RWPE2 (cell line): ENCODE results near the gene NELFB.

ENCODE experiments used
- ATAC-seq: fragments of 200-7000 bp; cut with Tn5 transposase; 3 replicates; pipeline ENCODE4 v1.9.1; 2021; ENCODE audit warnings: low read depth
- DNase-seq: peaks from one replicate; pipeline ENCODE4 v3.0.0-alpha.2; 2020; ENCODE audit warnings: low spot score
- H3K27ac ChIP-seq: fragments of 450-650 bp; 2 replicates; pipeline ENCODE4 v1.5.1; 2017; ENCODE audit warnings: mild to moderate bottlenecking; ENCODE audit not compliant: poor library complexity, severe bottlenecking
- H3K27me3 ChIP-seq: fragments of 250-450 bp; sonication (Bioruptor Pico); 2 replicates; pipeline ENCODE4 v1.5.1; 2021; ENCODE audit warnings: mild to moderate bottlenecking, moderate library complexity; ENCODE audit not compliant: insufficient read depth, poor library complexity, severe bottlenecking
- H3K36me3 ChIP-seq: fragments of 250-450 bp; sonication (Bioruptor Pico); 2 replicates; pipeline ENCODE4 v1.5.1; 2020; ENCODE audit warnings: low read depth, mild to moderate bottlenecking, moderate library complexity
- H3K4me1 ChIP-seq: fragments of 250-450 bp; sonication (Bioruptor Pico); 2 replicates; pipeline ENCODE4 v1.5.1; 2021; ENCODE audit warnings: mild to moderate bottlenecking, moderate library complexity; ENCODE audit not compliant: insufficient read depth, poor library complexity, severe bottlenecking
- H3K4me3 ChIP-seq: fragments of 250-450 bp; sonication (Bioruptor Pico); 2 replicates; pipeline ENCODE4 v1.5.1; 2021; ENCODE audit warnings: mild to moderate bottlenecking, moderate library complexity; ENCODE audit not compliant: severe bottlenecking
- H3K9me3 ChIP-seq: fragments of 250-450 bp; sonication (Bioruptor Pico); 2 replicates; pipeline ENCODE4 v1.5.1; 2021; ENCODE audit warnings: mild to moderate bottlenecking, moderate library complexity; ENCODE audit not compliant: severe bottlenecking
- CTCF ChIP-seq: fragments of 450-650 bp; IDR thresholded peaks from one replicate; pipeline ENCODE4 v1.5.1; 2017; ENCODE audit warnings: mild to moderate bottlenecking, moderate library complexity; ENCODE audit not compliant: poor library complexity, severe bottlenecking

NELFB gene

GRCh38 chr9:137264067-137264466 is 8.9 kb downstream of the NELFB start:
- no peak overlapping the region for H3K27ac ChIP-seq
- H3K4me1 ChIP-seq: no peaks in the 10 kb centered on the region
- ATAC-seq (no peak), DNase-seq (peak; percentile 58)
- H3K9me3 ChIP-seq: no peaks in the 10 kb centered on the region
- no peaks in the 10 kb centered on the region for H3K27me3 ChIP-seq
- TF ChIP-seq CTCF: no peak
- H3K36me3 ChIP-seq: peaks cover 70% of the 10 kb centered on the region
- H3K4me3 ChIP-seq: no peak overlapping the region

GRCh38 chr9:137265496-137266161 is 10.5 kb downstream of the NELFB start:
- TF ChIP-seq CTCF: no peak
- Histone ChIP-seq H3K36me3 (peaks cover 80% of the 10 kb centered on the region), H3K9me3 (no peaks in the 10 kb centered on the region), H3K27ac (no peak overlapping the region), H3K4me1 (no peaks in the 10 kb centered on the region), H3K27me3 (no peaks in the 10 kb centered on the region), H3K4me3 (no peak overlapping the region)
- peak; percentile 62 for DNase-seq
- ATAC-seq: no peak

GRCh38 chr9:137266162-137266527 is 11.0 kb downstream of the NELFB start:
- no peak for TF ChIP-seq CTCF
- no peaks in the 10 kb centered on the region for H3K4me1 ChIP-seq
- H3K27me3 ChIP-seq: no peaks in the 10 kb centered on the region
- peak; percentile 39 for DNase-seq
- H3K27ac ChIP-seq: no peak overlapping the region
- no peak for ATAC-seq
- peaks cover 85% of the 10 kb centered on the region for H3K36me3 ChIP-seq
- no peaks in the 10 kb centered on the region for H3K9me3 ChIP-seq
- no peak overlapping the region for H3K4me3 ChIP-seq

- Histone ChIP-seq H3K4me3 (no peak overlapping the region), H3K4me1 (no peaks in the 10 kb centered on the region), H3K9me3 (no peaks in the 10 kb centered on the region), H3K27ac (no peak overlapping the region), H3K27me3 (no peaks in the 10 kb centered on the region), H3K36me3 (peaks cover 83% of the 10 kb centered on the region)
- no peak for TF ChIP-seq CTCF
- ATAC-seq (no peak), DNase-seq (peak; percentile 63)
Measured at GRCh38 chr9:137266585-137267453, 11.7 kb downstream of the NELFB start.
